Measurements from ENCODE around the gene RASSF3. TPM values are rescaled to one million over a fixed set of nuclear protein-coding genes. Genes with fewer than 3 reads are reported as not detected.

RASSF3 gene
- total and polyA plus RNA-seq, 2 of the 13 experiments (the other 11 are each of a cell fraction or from before 2014, with no cell fraction given) = 15.5 to 16.0 TPM

DNA sequence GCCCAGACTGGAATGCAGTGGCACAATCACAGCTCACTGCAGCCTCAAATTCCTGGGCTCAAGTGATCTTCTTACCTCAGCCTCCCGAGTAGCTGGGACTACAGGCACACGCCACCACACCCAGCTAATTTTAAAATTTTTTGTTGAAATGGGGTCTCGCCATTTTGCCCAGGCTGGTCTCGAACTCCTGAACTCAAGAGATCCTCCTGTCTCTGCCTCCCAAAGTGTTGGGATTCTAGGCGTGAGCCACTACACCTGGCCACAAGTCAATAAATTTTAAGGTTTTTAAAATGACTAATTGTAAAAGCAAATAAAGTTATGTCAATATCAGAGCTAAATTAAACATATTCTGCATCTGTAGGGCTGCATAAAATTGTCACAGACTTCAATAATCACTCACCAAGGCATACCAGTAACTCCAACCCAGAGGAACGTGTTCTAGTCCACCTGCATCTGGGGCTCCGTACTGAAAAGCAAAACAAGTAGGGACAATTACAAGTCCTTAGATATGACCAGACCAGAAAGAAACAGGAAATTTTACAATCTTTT lies 135.0 kb downstream of the RASSF3 start:
- peaks cover 14 to 50% of the 10 kb centered on the region in 2 experiments; a peak in 4 of 5 replicates for H3K36me3 ChIP-seq (replicated peaks in 1 of 2; ENCODE audit: control insufficient read depth in 1 of 2, insufficient read depth in 2 of 2, low read length in 2 of 2)
- no peak overlapping the region for H3K4me3 ChIP-seq (replicated peaks in 1 of 3; ENCODE audit: insufficient read depth in 1 of 3, low read depth in 2 of 3, low read length in 3 of 3)
- FAIRE-seq (no peak), DNase-seq (ENCODE audit: low spot score) (no peak), ATAC-seq (no peak)
- no peak overlapping the region for H2AFZ ChIP-seq (ENCODE audit: low read length)
- peaks cover 12% of the 10 kb centered on the region for H3K4me1 ChIP-seq (ENCODE audit: insufficient read depth, low read length)
- H3K27ac ChIP-seq (ENCODE audit: extremely low read length, insufficient read depth, low read length) = no peak overlapping the region
- in situ Hi-C loops (cut with HindIII; ENCODE audit: extremely low pct_ligation_motif_present, low pct_unique_long_range_greater_than_20kb) (no loop called here), intact Hi-C loops (cut with micrococcal nuclease; ENCODE audit: unreplicated experiment) (no loop called here)
- no peak overlapping the region for H3K9ac ChIP-seq (ENCODE audit: insufficient read depth, low read depth, low read length)
- CTCF ChIA-PET (ENCODE audit: low intra/inter-chr PET ratio, low total read pairs) = no interaction called here
- H3K27me3 ChIP-seq (ENCODE audit: control insufficient read depth in 1 of 2, insufficient read depth in 2 of 2, low read length in 2 of 2) = no peaks in the 10 kb centered on the region
- POLR2A ChIA-PET = interaction anchor here (1.5 kb wide), 1 partner anchor 11 kb away, joined by 4 read pairs; no protein-coding TSS in a partner anchor
- H3K9me3 ChIP-seq (ENCODE audit: low read length) = no peaks in the 10 kb centered on the region
- H4K20me1 ChIP-seq (ENCODE audit: insufficient read depth, low read length) = no peaks in the 10 kb centered on the region
- 96% methylated on average over 7 of the region's 7 CpGs for WGBS (ENCODE audit: low lambda C conversion rate)
- H3K79me2 ChIP-seq (ENCODE audit: insufficient read depth, low read length) = no peaks in the 10 kb centered on the region
- no peak overlapping the region for H3K4me2 ChIP-seq (ENCODE audit: low read depth, low read length)
- TF ChIP-seq SIN3B (IDR thresholded peaks at IDR 0.05; ENCODE audit: low read length) (no peak), EP300 (IDR thresholded peaks at IDR 0.05; ENCODE audit: low read depth in 2 of 2, low read length in 2 of 2) (0 out of 4 replicates have a peak, but pooled peaks of 1 of the 2 experiments have one; percentile 2), EP300 (CRISPR knock-in tag; IDR thresholded peaks at IDR 0.05; ENCODE audit: borderline replicate concordance) (no peak), ZMYM3 (CRISPR knock-in tag; IDR thresholded peaks at IDR 0.05) (peak; percentile 52; the same call in 1 of the 2 replicates), TEAD3 (CRISPR knock-in tag; optimal IDR thresholded peaks at IDR 0.05; ENCODE audit: borderline replicate concordance) (peak; percentile 71), CHD4 (IDR thresholded peaks at IDR 0.05; ENCODE audit: borderline replicate concordance, low read length) (peak; percentile 37; the same call in 1 of the 2 replicates), FOSL2 (CRISPR knock-in tag; IDR thresholded peaks at IDR 0.05) (peak; percentile 34; the same call in 1 of the 2 replicates), ZNF331 (CRISPR knock-in tag; IDR thresholded peaks at IDR 0.05) (no peak), KDM1A (CRISPR knock-in tag; IDR thresholded peaks at IDR 0.05) (peak; percentile 60; the same call in 1 of the 2 replicates), KDM3A (CRISPR knock-in tag; IDR thresholded peaks at IDR 0.05; ENCODE audit: low read depth) (no peak), ZNF460 (CRISPR knock-in tag; IDR thresholded peaks at IDR 0.05; ENCODE audit: borderline replicate concordance) (peak; percentile 88)
- TF ChIP-seq, protein P1, sequence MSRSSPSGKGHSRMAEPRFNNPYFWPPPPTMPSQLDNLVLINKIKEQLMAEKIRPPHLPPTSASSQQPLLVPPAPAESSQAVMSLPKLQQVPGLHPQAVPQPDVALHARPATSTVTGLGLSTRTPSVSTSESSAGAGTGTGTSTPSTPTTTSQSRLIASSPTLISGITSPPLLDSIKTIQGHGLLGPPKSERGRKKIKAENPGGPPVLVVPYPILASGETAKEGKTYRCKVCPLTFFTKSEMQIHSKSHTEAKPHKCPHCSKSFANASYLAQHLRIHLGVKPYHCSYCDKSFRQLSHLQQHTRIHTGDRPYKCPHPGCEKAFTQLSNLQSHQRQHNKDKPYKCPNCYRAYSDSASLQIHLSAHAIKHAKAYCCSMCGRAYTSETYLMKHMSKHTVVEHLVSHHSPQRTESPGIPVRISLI (CRISPR knock-in tag; IDR thresholded peaks at IDR 0.05; ENCODE audit: borderline replicate concordance) = peak; percentile 44; the same call in 1 of the 2 replicates
- TF ChIP-seq, protein P2, sequence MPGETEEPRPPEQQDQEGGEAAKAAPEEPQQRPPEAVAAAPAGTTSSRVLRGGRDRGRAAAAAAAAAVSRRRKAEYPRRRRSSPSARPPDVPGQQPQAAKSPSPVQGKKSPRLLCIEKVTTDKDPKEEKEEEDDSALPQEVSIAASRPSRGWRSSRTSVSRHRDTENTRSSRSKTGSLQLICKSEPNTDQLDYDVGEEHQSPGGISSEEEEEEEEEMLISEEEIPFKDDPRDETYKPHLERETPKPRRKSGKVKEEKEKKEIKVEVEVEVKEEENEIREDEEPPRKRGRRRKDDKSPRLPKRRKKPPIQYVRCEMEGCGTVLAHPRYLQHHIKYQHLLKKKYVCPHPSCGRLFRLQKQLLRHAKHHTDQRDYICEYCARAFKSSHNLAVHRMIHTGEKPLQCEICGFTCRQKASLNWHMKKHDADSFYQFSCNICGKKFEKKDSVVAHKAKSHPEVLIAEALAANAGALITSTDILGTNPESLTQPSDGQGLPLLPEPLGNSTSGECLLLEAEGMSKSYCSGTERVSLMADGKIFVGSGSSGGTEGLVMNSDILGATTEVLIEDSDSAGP (CRISPR knock-in tag; IDR thresholded peaks at IDR 0.05; ENCODE audit: borderline replicate concordance) = peak; percentile 95
- TF ChIP-seq, protein P3, sequence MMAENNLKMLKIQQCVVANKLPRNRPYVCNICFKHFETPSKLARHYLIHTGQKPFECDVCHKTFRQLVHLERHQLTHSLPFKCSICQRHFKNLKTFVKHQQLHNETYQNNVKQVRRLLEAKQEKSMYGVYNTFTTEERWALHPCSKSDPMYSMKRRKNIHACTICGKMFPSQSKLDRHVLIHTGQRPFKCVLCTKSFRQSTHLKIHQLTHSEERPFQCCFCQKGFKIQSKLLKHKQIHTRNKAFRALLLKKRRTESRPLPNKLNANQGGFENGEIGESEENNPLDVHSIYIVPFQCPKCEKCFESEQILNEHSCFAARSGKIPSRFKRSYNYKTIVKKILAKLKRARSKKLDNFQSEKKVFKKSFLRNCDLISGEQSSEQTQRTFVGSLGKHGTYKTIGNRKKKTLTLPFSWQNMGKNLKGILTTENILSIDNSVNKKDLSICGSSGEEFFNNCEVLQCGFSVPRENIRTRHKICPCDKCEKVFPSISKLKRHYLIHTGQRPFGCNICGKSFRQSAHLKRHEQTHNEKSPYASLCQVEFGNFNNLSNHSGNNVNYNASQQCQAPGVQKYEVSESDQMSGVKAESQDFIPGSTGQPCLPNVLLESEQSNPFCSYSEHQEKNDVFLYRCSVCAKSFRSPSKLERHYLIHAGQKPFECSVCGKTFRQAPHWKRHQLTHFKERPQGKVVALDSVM (CRISPR knock-in tag; IDR thresholded peaks at IDR 0.05) = 0 out of 2 replicates have a peak, but pooled peaks have one; percentile 32
- no TSS peak for BruUV-seq (replicated peaks)

All from HepG2 (cell line).